GM12872 (cell line): ENCODE results near the gene IRF4.

Source experiments
- CTCF ChIP-seq: IDR thresholded peaks from 3 replicates; pipeline ENCODE4 v1.5.1; 2011; ENCODE audit warnings: low read depth, mild to moderate bottlenecking, low read length, moderate library complexity; ENCODE audit not compliant: insufficient read depth

Gene IRF4

GRCh38 chr6:383856-384255 is 7.7 kb upstream of the IRF4 start:
- no peak for TF ChIP-seq CTCF

- no peak for TF ChIP-seq CTCF
Measured at GRCh38 chr6:384898-385297, 6.7 kb upstream of the IRF4 start.

GRCh38 chr6:385614-386013 is 5.9 kb upstream of the IRF4 start:
- no peak for TF ChIP-seq CTCF

- no peak for TF ChIP-seq CTCF
Measured at GRCh38 chr6:386688-387266, 4.8 kb upstream of the IRF4 start.

GRCh38 chr6:387293-387741 is 4.2 kb upstream of the IRF4 start:
- TF ChIP-seq CTCF, result no peak

- TF ChIP-seq CTCF, result no peak
Measured at GRCh38 chr6:388202-388903, 3.2 kb upstream of the IRF4 start.

GRCh38 chr6:389143-389542 is 2.4 kb upstream of the IRF4 start:
- TF ChIP-seq CTCF, result no peak
